HepG2 (cell line): Measurements from ENCODE around the gene DPY19L1. TPM values are rescaled to one million over a fixed set of nuclear protein-coding genes. Genes with fewer than 3 reads are reported as not detected.

Experiments used
- ARNT ChIP-seq: fragments of 450-650 bp; IDR thresholded peaks from 2 replicates; pipeline ENCODE4 v1.6.1; 2017
- MLXIP ChIP-seq: sonication (generic); formaldehyde crosslinking; IDR thresholded peaks from 2 replicates; pipeline ENCODE4 v1.9.0; 2021; ENCODE audit warnings: missing genetic modification reagents, borderline replicate concordance
- PLSCR1 ChIP-seq: sonication (generic); formaldehyde crosslinking; IDR thresholded peaks from 2 replicates; pipeline ENCODE4 v1.5.0; 2020; ENCODE audit warnings: missing genetic modification reagents, mild to moderate bottlenecking, borderline replicate concordance
- ZBTB46 ChIP-seq: sonication (generic); formaldehyde crosslinking; IDR thresholded peaks from 2 replicates; pipeline ENCODE4 v1.4.0; 2020; ENCODE audit warnings: mild to moderate bottlenecking, missing genetic modification reagents, borderline replicate concordance
- ZNF138 ChIP-seq: sonication (generic); formaldehyde crosslinking; IDR thresholded peaks from 2 replicates; pipeline ENCODE4 v1.5.0; 2020; ENCODE audit warnings: mild to moderate bottlenecking, low read depth, missing genetic modification reagents
- ZNF318 ChIP-seq: sonication (generic); formaldehyde crosslinking; IDR thresholded peaks from 2 replicates; pipeline ENCODE4 v1.4.0; 2020; ENCODE audit warnings: mild to moderate bottlenecking, missing genetic modification reagents
- ZNF431 ChIP-seq: sonication (generic); formaldehyde crosslinking; IDR thresholded peaks from 2 replicates; pipeline ENCODE4 v1.9.0; 2022; ENCODE audit warnings: missing genetic modification reagents, low read depth, mild to moderate bottlenecking, borderline replicate concordance
- ZNF776 ChIP-seq: sonication (generic); formaldehyde crosslinking; IDR thresholded peaks from 2 replicates; pipeline ENCODE4 v1.4.0; 2020; ENCODE audit warnings: mild to moderate bottlenecking, missing genetic modification reagents
- ZNF83 ChIP-seq: sonication (generic); formaldehyde crosslinking; IDR thresholded peaks from 2 replicates; pipeline ENCODE4 v1.4.0; 2020; ENCODE audit warnings: missing genetic modification reagents, mild to moderate bottlenecking, borderline replicate concordance
- ZXDC ChIP-seq: sonication (generic); formaldehyde crosslinking; IDR thresholded peaks from 2 replicates; pipeline ENCODE4 v1.5.0; 2020; ENCODE audit warnings: mild to moderate bottlenecking, missing genetic modification reagents
- polyA plus RNA-seq, 8 experiments: library from polyadenylated mRNA; depleted of rRNA in 3 of 8; stranded (reverse) in 7 of 8; unstranded in 1 of 8; fragments of >200 nt; fragmentation: Illumina TruSeq in 4 of 8; extraction: Trizol in 4 of 8; gene quantifications; 2 replicates each; pipeline versions ENCODE4 v1.2.1 to v1.2.3, GENCODE V29; 2011 to 2016; ENCODE audit warnings: low read depth in 4 of 8, missing spikeins in 1 of 8, mixed read lengths in 1 of 8; ENCODE audit not compliant: insufficient read depth in 1 of 8
- total RNA-seq, 5 experiments: library from RNA; depleted of rRNA; stranded (reverse); fragments of >200 nt; fragmentation: Illumina TruSeq; extraction: Trizol; gene quantifications; 2 replicates each; pipeline ENCODE4 v1.2.3, GENCODE V29; 2016; ENCODE audit warnings: low read depth in 1 of 5

Gene DPY19L1
- total and polyA plus RNA-seq, 2 of the 13 experiments (the other 11 are each of a cell fraction or from before 2014, with no cell fraction given), result 18.9 to 32.6 TPM

GRCh38 chr7:34939175-34939574 is 98.1 kb downstream of the DPY19L1 start (continued):
- no peak for TF ChIP-seq MLXIP (CRISPR knock-in tag)
- TF ChIP-seq ZXDC (CRISPR knock-in tag), result no peak
- no peak for TF ChIP-seq ZBTB46 (CRISPR knock-in tag)
- no peak for TF ChIP-seq ZNF431
- no peak for TF ChIP-seq ZNF318 (CRISPR knock-in tag)
- no peak for TF ChIP-seq ZNF138 (CRISPR knock-in tag)
- no peak for TF ChIP-seq ZNF776 (CRISPR knock-in tag)
- no peak for TF ChIP-seq ZNF83 (CRISPR knock-in tag)
- TF ChIP-seq ARNT, result no peak
- no peak for TF ChIP-seq PLSCR1 (CRISPR knock-in tag)
